CD4-positive, alpha-beta T cell (primary cell): ENCODE measurements around the gene DUSP2. TPM values are rescaled to one million over a fixed set of nuclear protein-coding genes. Genes with fewer than 3 reads are reported as not detected.
A peak's percentile ranks its signal among the peaks of the same experiment; 100 is the strongest.

ENCODE experiments used
- ATAC-seq: fragments of 200-7000 bp; cut with Tn5 transposase; one replicate; pipeline ENCODE4 v1.10.0; 2022; ENCODE audit warnings: mild to moderate bottlenecking; ENCODE audit not compliant: poor library complexity
- CTCF ChIA-PET: fragments of 350-600 bp; sonication (Branson Sonifier 250); formaldehyde crosslinking; loops from one replicate; lab custom pipeline; 2021; ENCODE audit warnings: antibody characterized with exemption, inconsistent platforms; lab: Charles Lee
- POLR2A ChIA-PET: fragments of 350-600 bp; sonication (Branson Sonifier 250); formaldehyde crosslinking; loops from one replicate; lab custom pipeline; 2021; ENCODE audit warnings: antibody characterized with exemption, inconsistent platforms; lab: Charles Lee
- DNase-seq, 14 experiments: peaks; one replicate each; pipeline ENCODE4 v3.0.0-alpha.2; 2013 to 2020; ENCODE audit warnings: mixed read lengths in 2 of 14
- H3K27ac ChIP-seq, 2 donors: one replicate each; pipeline versions ENCODE4 v1.5.1 to v1.7.0; 2013; ENCODE audit warnings: low read length in 2 of 2, low read depth in 1 of 2, mild to moderate bottlenecking in 1 of 2
- H3K27me3 ChIP-seq, 2 experiments: 1 replicate in 1 of 2; 2 replicates in 1 of 2; pipeline versions ENCODE4 v1.6.1 to v1.7.0; 2013; ENCODE audit warnings: low read length in 2 of 2, control low read depth in 1 of 2, mild to moderate bottlenecking in 1 of 2, moderate library complexity in 1 of 2; ENCODE audit not compliant: insufficient read depth in 2 of 2, control insufficient read depth in 1 of 2
- H3K36me3 ChIP-seq: one replicate; pipeline ENCODE4 v1.6.1; 2013; ENCODE audit warnings: low read length, control low read depth; ENCODE audit not compliant: insufficient read depth
- H3K4me1 ChIP-seq: one replicate; pipeline ENCODE4 v1.6.1; 2013; ENCODE audit warnings: low read length, control low read depth; ENCODE audit not compliant: insufficient read depth
- H3K4me3 ChIP-seq: one replicate; pipeline ENCODE4 v1.5.1; 2013; ENCODE audit warnings: mild to moderate bottlenecking, low read length, moderate library complexity
- H3K9me3 ChIP-seq, 2 experiments: 1 replicate in 1 of 2; 2 replicates in 1 of 2; pipeline versions ENCODE4 v1.6.1 to v1.7.0; 2013; ENCODE audit warnings: low read length in 2 of 2, mild to moderate bottlenecking in 2 of 2, control low read depth in 1 of 2, moderate library complexity in 1 of 2; ENCODE audit not compliant: control insufficient read depth in 1 of 2, insufficient read depth in 1 of 2
- H3K27ac Mint-ChIP-seq: one replicate; pipeline ENCODE4 v1.8.0; 2020; ENCODE audit warnings: mixed read lengths
- H3K27me3 Mint-ChIP-seq: one replicate; pipeline ENCODE4 v1.8.0; 2021; ENCODE audit warnings: mixed read lengths
- H3K36me3 Mint-ChIP-seq: one replicate; pipeline ENCODE4 v1.8.0; 2021; ENCODE audit warnings: low read depth, mixed read lengths
- H3K4me1 Mint-ChIP-seq: one replicate; pipeline ENCODE4 v1.8.0; 2021; ENCODE audit warnings: low read depth, mixed read lengths
- H3K4me3 Mint-ChIP-seq: one replicate; pipeline ENCODE4 v1.8.0; 2020; ENCODE audit warnings: mild to moderate bottlenecking, mixed read lengths
- H3K9me3 Mint-ChIP-seq: one replicate; pipeline ENCODE4 v1.8.0; 2020; ENCODE audit warnings: mixed read lengths
- intact Hi-C, 2 experiments: fragments of 100-400 bp; cut with DNase I in 1 of 2; cut with micrococcal nuclease in 1 of 2; formaldehyde crosslinking; loops; one replicate each; pipeline versions ENCODE4 v1.15.1 to v1.9.0; 2023 to 2025; cut with DNase I, micrococcal nuclease
- total RNA-seq, 174 experiments: library from RNA in 2 of 174; stranded (reverse) in 2 of 174; gene quantifications; one replicate each; pipeline ENCODE4 v1.2.3 and lab custom pipeline; 2021 to 2026
- TF ChIP-seq, protein P1 (sequence below): fragments of 200-600 bp; IDR thresholded peaks from one replicate; pipeline ENCODE4 v1.8.0; 2022; ENCODE audit warnings: antibody characterized with exemption, mild to moderate bottlenecking

Gene DUSP2
- total RNA-seq, 2 experiments from 2014 or later = 728 to 730 TPM

DNA sequence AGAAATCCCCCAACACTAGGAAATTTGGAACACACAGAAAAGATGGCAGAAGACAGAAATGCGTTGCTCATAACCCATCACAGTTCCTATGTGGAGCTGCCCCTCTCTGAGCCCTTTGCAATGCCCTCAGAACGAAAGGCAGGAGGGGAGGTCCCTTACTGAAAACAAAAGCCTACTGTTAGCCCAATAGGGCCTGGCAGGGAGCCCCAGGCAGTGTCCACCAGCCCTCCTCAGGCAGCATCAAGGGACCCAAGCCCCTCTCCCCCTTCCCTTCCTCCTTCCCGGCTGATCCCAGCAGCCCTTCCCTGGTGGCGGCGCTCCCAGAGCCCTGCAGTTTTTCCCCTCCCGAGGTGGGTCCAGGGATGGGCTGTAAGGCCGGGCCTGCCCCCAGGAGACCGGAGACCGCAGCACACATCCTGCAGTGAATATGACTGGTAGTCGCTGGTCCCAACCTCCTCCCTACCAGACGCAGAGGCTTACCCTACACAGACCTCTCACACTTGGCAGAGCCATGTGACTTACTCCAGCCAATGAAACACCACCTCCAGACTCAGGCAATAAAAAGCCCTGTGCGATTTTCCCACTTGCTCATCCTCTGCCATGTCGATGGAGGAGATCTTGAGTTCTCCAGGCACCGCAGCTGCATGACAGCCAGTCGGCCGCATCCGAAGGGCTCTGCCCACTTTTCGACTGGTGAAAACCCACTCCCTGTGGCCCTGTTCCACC lies 19.4 kb upstream of the DUSP2 start:
- H3K36me3 ChIP-seq = no peaks in the 10 kb centered on the region
- H3K4me3 ChIP-seq = peak overlapping the region; percentile 27
- ChIA-PET POLR2A (interaction anchor here (1.0 to 4.1 kb wide), 5 partner anchors 10 to 96 kb away, joined by 3 to 64 read pairs (median 7); partner anchors contain the start of genes DUSP2 and STARD7), CTCF (interaction anchor here (1.0 to 1.1 kb wide), 2 partner anchors 10 to 172 kb away, joined by 3 read pairs; no protein-coding TSS in a partner anchor)
- ATAC-seq = peak; percentile 88
- peaks cover 7% of the 10 kb centered on the region for H3K9me3 Mint-ChIP-seq
- no peaks in the 10 kb centered on the region for H3K27me3 ChIP-seq
- peaks cover 46% of the 10 kb centered on the region for H3K4me1 Mint-ChIP-seq
- intact Hi-C loops = loop anchor here (1.0 to 2.0 kb wide), 2 partner anchors 16 to 20 kb away; partner anchors contain the start of gene DUSP2 (in 1 of the 2)
- DNase-seq = peak in 7 of 14 experiments; percentile 44 to 88 (median 64)
- peak overlapping the region; percentile 68 to 77 for H3K27ac ChIP-seq
- H3K27me3 Mint-ChIP-seq = no peaks in the 10 kb centered on the region
- TF ChIP-seq, protein P1, sequence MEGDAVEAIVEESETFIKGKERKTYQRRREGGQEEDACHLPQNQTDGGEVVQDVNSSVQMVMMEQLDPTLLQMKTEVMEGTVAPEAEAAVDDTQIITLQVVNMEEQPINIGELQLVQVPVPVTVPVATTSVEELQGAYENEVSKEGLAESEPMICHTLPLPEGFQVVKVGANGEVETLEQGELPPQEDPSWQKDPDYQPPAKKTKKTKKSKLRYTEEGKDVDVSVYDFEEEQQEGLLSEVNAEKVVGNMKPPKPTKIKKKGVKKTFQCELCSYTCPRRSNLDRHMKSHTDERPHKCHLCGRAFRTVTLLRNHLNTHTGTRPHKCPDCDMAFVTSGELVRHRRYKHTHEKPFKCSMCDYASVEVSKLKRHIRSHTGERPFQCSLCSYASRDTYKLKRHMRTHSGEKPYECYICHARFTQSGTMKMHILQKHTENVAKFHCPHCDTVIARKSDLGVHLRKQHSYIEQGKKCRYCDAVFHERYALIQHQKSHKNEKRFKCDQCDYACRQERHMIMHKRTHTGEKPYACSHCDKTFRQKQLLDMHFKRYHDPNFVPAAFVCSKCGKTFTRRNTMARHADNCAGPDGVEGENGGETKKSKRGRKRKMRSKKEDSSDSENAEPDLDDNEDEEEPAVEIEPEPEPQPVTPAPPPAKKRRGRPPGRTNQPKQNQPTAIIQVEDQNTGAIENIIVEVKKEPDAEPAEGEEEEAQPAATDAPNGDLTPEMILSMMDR = no peak
- H3K9me3 ChIP-seq = peaks cover 0 to 8% of the 10 kb centered on the region in 2 experiments
- peaks cover 49% of the 10 kb centered on the region for H3K4me1 ChIP-seq
- H3K4me3 Mint-ChIP-seq = peak overlapping the region; percentile 65
- H3K27ac Mint-ChIP-seq = peak overlapping the region; percentile 90
- no peaks in the 10 kb centered on the region for H3K36me3 Mint-ChIP-seq

DNA sequence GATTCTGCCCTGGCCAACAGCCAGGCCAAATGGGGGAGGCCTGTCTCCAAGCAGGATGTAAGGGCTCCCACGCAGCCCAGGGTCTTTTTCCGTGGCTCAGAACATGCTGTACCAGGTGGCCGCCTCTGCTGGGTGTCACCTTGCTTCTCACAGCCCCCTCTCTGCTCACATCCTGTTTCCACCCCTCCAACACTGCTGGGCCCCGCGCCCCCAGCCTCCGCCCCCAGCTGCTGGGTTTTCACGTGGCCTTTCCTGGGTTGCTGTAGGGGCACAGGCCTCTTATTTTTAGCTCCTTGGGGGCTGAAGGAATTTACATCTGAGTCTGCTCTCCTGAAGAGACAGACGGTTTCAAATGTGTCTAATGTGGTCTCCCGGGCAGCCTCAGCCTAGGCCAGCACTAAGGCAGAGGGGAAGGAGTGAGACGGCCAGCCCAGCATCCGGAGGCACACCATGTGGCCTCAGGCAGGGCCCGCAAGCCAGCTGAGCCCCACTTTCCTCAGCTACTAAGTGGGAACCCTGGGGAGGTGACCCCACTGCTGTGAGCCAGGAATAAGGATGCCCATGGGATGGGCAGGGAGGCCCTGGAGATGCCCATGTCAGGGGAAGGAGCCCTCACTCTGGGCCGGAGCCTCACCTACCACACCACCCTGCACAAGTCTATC lies 18.7 kb upstream of the DUSP2 start:
- Histone ChIP-seq H3K4me3 (peak overlapping the region; percentile 27), H3K9me3 (peaks cover 0 to 8% of the 10 kb centered on the region in 2 experiments), H3K4me1 (peaks cover 56% of the 10 kb centered on the region), H3K27ac (peak overlapping the region; percentile 68 to 77), H3K27me3 (no peaks in the 10 kb centered on the region), H3K36me3 (no peaks in the 10 kb centered on the region)
- Mint-ChIP-seq H3K36me3 (no peaks in the 10 kb centered on the region), H3K27ac (peak overlapping the region; percentile 90), H3K4me3 (peak overlapping the region; percentile 65), H3K9me3 (peaks cover 6% of the 10 kb centered on the region), H3K4me1 (peaks cover 54% of the 10 kb centered on the region), H3K27me3 (no peaks in the 10 kb centered on the region)
- DNase-seq (peak in 9 of 14 experiments; percentile 37 to 89 (median 58)), ATAC-seq (peak; percentile 58)
- ChIA-PET POLR2A (interaction anchor here (1.0 to 4.1 kb wide), 5 partner anchors 11 to 97 kb away, joined by 3 to 64 read pairs (median 7); partner anchors contain the start of genes DUSP2 and STARD7), CTCF (interaction anchor here (1.1 kb wide), 1 partner anchor 171 kb away, joined by 3 read pairs; no protein-coding TSS in a partner anchor)
- TF ChIP-seq, protein P1 = no peak
- intact Hi-C loops = loop anchor here (1.0 to 2.0 kb wide), 2 partner anchors 16 to 19 kb away; partner anchors contain the start of gene DUSP2 (in 1 of the 2)

DNA sequence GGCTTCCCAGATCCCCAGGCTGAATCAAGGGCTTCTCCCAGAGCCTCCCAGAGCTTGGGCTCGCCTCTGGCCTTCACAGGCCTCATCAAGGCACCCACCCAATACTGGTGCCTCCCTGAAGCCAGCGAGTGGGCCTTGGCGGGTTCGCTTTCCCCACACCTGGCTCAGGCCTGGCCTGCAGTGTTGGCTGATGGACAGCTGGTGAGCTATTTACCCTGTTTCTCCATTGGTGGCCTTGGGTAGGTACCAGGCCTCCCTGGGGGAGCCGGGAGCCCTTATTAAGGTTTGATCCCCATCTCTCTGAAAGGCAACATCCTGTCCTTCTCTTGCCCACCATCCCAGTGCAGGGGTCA lies 18.2 kb upstream of the DUSP2 start:
- H3K9me3 ChIP-seq = peaks cover 0 to 8% of the 10 kb centered on the region in 2 experiments
- POLR2A ChIA-PET = interaction anchor here (0.6 to 4.1 kb wide), 4 partner anchors 12 to 53 kb away, joined by 3 to 64 read pairs (median 8); partner anchors contain the start of genes DUSP2 and STARD7
- H3K4me1 Mint-ChIP-seq = peaks cover 57% of the 10 kb centered on the region
- H3K9me3 Mint-ChIP-seq = peaks cover 6% of the 10 kb centered on the region
- no peaks in the 10 kb centered on the region for H3K27me3 ChIP-seq
- H3K4me3 Mint-ChIP-seq = peak overlapping the region; percentile 27
- H3K36me3 Mint-ChIP-seq = no peaks in the 10 kb centered on the region
- intact Hi-C loops = no loop called here
- H3K27me3 Mint-ChIP-seq = no peaks in the 10 kb centered on the region
- TF ChIP-seq, protein P1 = no peak
- H3K27ac ChIP-seq = peak overlapping the region; percentile 68 to 77
- H3K27ac Mint-ChIP-seq = peak overlapping the region; percentile 90
- no peak overlapping the region for H3K4me3 ChIP-seq
- H3K36me3 ChIP-seq = no peaks in the 10 kb centered on the region
- DNase-seq (no peak), ATAC-seq (no peak)
- H3K4me1 ChIP-seq = peaks cover 61% of the 10 kb centered on the region
- CTCF ChIA-PET = interaction anchor here (1.1 to 1.9 kb wide), 3 partner anchors 11 to 171 kb away, joined by 3 to 7 read pairs (median 5); no protein-coding TSS in a partner anchor
